ENCODE measurements around the gene RXRG. TPM values are rescaled to one million over a fixed set of nuclear protein-coding genes. Genes with fewer than 3 reads are reported as not detected.

Gene RXRG
- total RNA-seq, 4 donors from 2014 or later: 0.13 to 4.0 (median 0.84) TPM

- intact Hi-C loops (cut with DNase I): no loop called here
- no peak for TF ChIP-seq CTCF (IDR thresholded peaks at IDR 0.05)
- TF ChIP-seq POLR2A (IDR thresholded peaks at IDR 0.05): no peak
- no peaks in the 10 kb centered on the region for H3K36me3 ChIP-seq
- H3K27me3 ChIP-seq: no peaks in the 10 kb centered on the region
- H3K4me3 ChIP-seq (replicated peaks in 1 of 3): no peak overlapping the region
- H3K4me1 ChIP-seq: peaks cover 0 to 12% of the 10 kb centered on the region in 2 donors
- H3K9me3 ChIP-seq: no peaks in the 10 kb centered on the region
- WGBS, 2 donors: 76 to 77% methylated on average over 5 of the region's 5 CpGs
- no peak for DNase-seq
- no peak overlapping the region for H3K27ac ChIP-seq
These were observed 61.1 kb downstream of the RXRG start for GRCh38 chr1:165383599-165384405.

- intact Hi-C loops (cut with DNase I): no loop called here
- no peaks in the 10 kb centered on the region for H3K27me3 ChIP-seq
- WGBS, 2 donors: 74 to 77% methylated on average over 5 to 6 of the region's 6 CpGs
- TF ChIP-seq POLR2A (IDR thresholded peaks at IDR 0.05) (no peak), CTCF (IDR thresholded peaks at IDR 0.05) (no peak)
- H3K4me3 ChIP-seq (replicated peaks in 1 of 3): no peak overlapping the region
- H3K9me3 ChIP-seq: no peaks in the 10 kb centered on the region
- no peaks in the 10 kb centered on the region for H3K36me3 ChIP-seq
- DNase-seq: peak; percentile 17 to 56
- no peak overlapping the region for H3K27ac ChIP-seq
- peaks cover 0 to 12% of the 10 kb centered on the region in 2 donors for H3K4me1 ChIP-seq
These were observed 61.9 kb downstream of the RXRG start for GRCh38 chr1:165383067-165383466.

GRCh38 chr1:165381745-165382505, 63.0 kb downstream of the RXRG start:
- intact Hi-C loops (cut with DNase I): no loop called here
- Histone ChIP-seq H3K4me3 (replicated peaks in 1 of 3) (no peak overlapping the region), H3K36me3 (no peaks in the 10 kb centered on the region), H3K9me3 (no peaks in the 10 kb centered on the region), H3K27ac (no peak overlapping the region), H3K4me1 (peaks cover 0 to 12% of the 10 kb centered on the region in 2 donors), H3K27me3 (no peaks in the 10 kb centered on the region)
- TF ChIP-seq POLR2A (IDR thresholded peaks at IDR 0.05) (no peak), CTCF (IDR thresholded peaks at IDR 0.05) (no peak)
- WGBS, 2 donors: 87 to 89% methylated on average over 6 of the region's 6 CpGs
- DNase-seq: no peak

- peak overlapping the region in 1 of 3 donors; percentile 34 for H3K4me3 ChIP-seq (replicated peaks in 1 of 3)
- H3K27ac ChIP-seq: peak overlapping the region; percentile 85 to 88 (median 88)
- intact Hi-C loops (cut with DNase I): no loop called here
- 13 to 19% methylated on average over 12 of the region's 12 CpGs for WGBS, 2 donors
- TF ChIP-seq POLR2A (IDR thresholded peaks at IDR 0.05) (no peak), CTCF (IDR thresholded peaks at IDR 0.05) (no peak)
- H3K9me3 ChIP-seq: no peaks in the 10 kb centered on the region
- DNase-seq: no peak
- H3K27me3 ChIP-seq: no peaks in the 10 kb centered on the region
- H3K36me3 ChIP-seq: no peaks in the 10 kb centered on the region
- H3K4me1 ChIP-seq: peaks cover 4 to 26% of the 10 kb centered on the region in 2 donors
These were observed 68.1 kb downstream of the RXRG start for GRCh38 chr1:165376811-165377311.

All from thyroid gland (tissue), 4 donors.